Naive thymus-derived CD4-positive, alpha-beta T cell (primary cell): ENCODE data around the gene JKAMP. TPM values are rescaled to one million over a fixed set of nuclear protein-coding genes. Genes with fewer than 3 reads are reported as not detected.

Experiments
- ATAC-seq: fragments of 150-1000 bp; cut with Tn5 transposase; 2 replicates; pipeline ENCODE4 v1.10.0; 2021; ENCODE audit warnings: mild to moderate bottlenecking, moderate library complexity
- CTCF ChIA-PET: fragments of 350-600 bp; sonication (Branson Sonifier 250); formaldehyde crosslinking; loops from one replicate; lab custom pipeline; 2021; ENCODE audit warnings: antibody characterized with exemption; lab: Charles Lee
- POLR2A ChIA-PET: fragments of 350-600 bp; sonication (Branson Sonifier 250); formaldehyde crosslinking; loops from one replicate; lab custom pipeline; 2021; ENCODE audit warnings: antibody characterized with exemption, inconsistent platforms; lab: Charles Lee
- DNase-seq, 9 donors: peaks; one replicate each; pipeline versions ENCODE4 v3.0.0 to v3.0.0-alpha.2; 2020 to 2022; ENCODE audit warnings: mixed read lengths in 1 of 9
- H3K27ac ChIP-seq: one replicate; pipeline ENCODE4 v1.7.0; 2013; ENCODE audit warnings: mild to moderate bottlenecking, low read depth, low read length, moderate library complexity
- H3K27me3 ChIP-seq, 2 donors: one replicate each; pipeline ENCODE4 v1.7.0; 2013; ENCODE audit warnings: low read length in 2 of 2, mild to moderate bottlenecking in 2 of 2, moderate library complexity in 2 of 2; ENCODE audit not compliant: control insufficient read depth in 2 of 2, insufficient read depth in 2 of 2
- H3K36me3 ChIP-seq, 3 experiments: 1 replicate in 2 of 3; 2 replicates in 1 of 3; pipeline ENCODE4 v1.7.0; 2013; ENCODE audit warnings: low read length in 3 of 3, mild to moderate bottlenecking in 3 of 3, moderate library complexity in 1 of 3; ENCODE audit not compliant: insufficient read depth in 3 of 3, control insufficient read depth in 2 of 3
- H3K4me1 ChIP-seq, 2 donors: one replicate each; pipeline ENCODE4 v1.7.0; 2013; ENCODE audit warnings: low read length in 2 of 2, mild to moderate bottlenecking in 2 of 2, moderate library complexity in 1 of 2; ENCODE audit not compliant: control insufficient read depth in 2 of 2, insufficient read depth in 2 of 2
- H3K4me3 ChIP-seq: 2 replicates; pipeline ENCODE4 v1.7.0; 2013; ENCODE audit warnings: mild to moderate bottlenecking, low read length
- H3K9me3 ChIP-seq, 3 experiments: 1 replicate in 2 of 3; 2 replicates in 1 of 3; pipeline ENCODE4 v1.7.0; 2013; ENCODE audit warnings: low read length in 3 of 3; ENCODE audit not compliant: control insufficient read depth in 2 of 3
- H3K27ac Mint-ChIP-seq, 9 donors: one replicate each; pipeline ENCODE4 v1.8.0; 2020 to 2022; ENCODE audit warnings: mixed read lengths in 9 of 9, mild to moderate bottlenecking in 8 of 9, moderate library complexity in 5 of 9, inconsistent platforms in 2 of 9
- H3K27me3 Mint-ChIP-seq, 5 donors: one replicate each; pipeline ENCODE4 v1.8.0; 2021 to 2022; ENCODE audit warnings: mixed read lengths in 5 of 5, mild to moderate bottlenecking in 1 of 5
- H3K36me3 Mint-ChIP-seq, 5 donors: one replicate each; pipeline ENCODE4 v1.8.0; 2020 to 2022; ENCODE audit warnings: mixed read lengths in 5 of 5, mild to moderate bottlenecking in 3 of 5, inconsistent platforms in 1 of 5
- H3K4me1 Mint-ChIP-seq, 7 donors: one replicate each; pipeline ENCODE4 v1.8.0; 2020 to 2022; ENCODE audit warnings: mixed read lengths in 7 of 7, mild to moderate bottlenecking in 3 of 7, inconsistent platforms in 1 of 7
- H3K4me3 Mint-ChIP-seq, 10 donors: one replicate each; pipeline ENCODE4 v1.8.0; 2020 to 2022; ENCODE audit warnings: mild to moderate bottlenecking in 10 of 10, mixed read lengths in 10 of 10, moderate library complexity in 6 of 10, inconsistent platforms in 2 of 10
- H3K9me3 Mint-ChIP-seq, 11 donors: one replicate each; pipeline ENCODE4 v1.8.0; 2020 to 2022; ENCODE audit warnings: mixed read lengths in 11 of 11, mild to moderate bottlenecking in 4 of 11, inconsistent platforms in 1 of 11, moderate library complexity in 1 of 11
- intact Hi-C, 2 donors: fragments of 100-400 bp; cut with micrococcal nuclease; formaldehyde crosslinking; loops; one replicate each; pipeline ENCODE4 v1.15.1; 2023
- polyA plus RNA-seq, 2 donors: library from polyadenylated mRNA; unstranded; fragments of 300-500 nt; fragmentation: Illumina TruSeq; gene quantifications; one replicate each; pipeline ENCODE4 v1.2.3, GENCODE V29; 2021
- total RNA-seq, 6 experiments: library from RNA in 5 of 6; stranded (reverse) in 5 of 6; gene quantifications; 1 replicate in 5 of 6; 2 replicates in 1 of 6; pipeline ENCODE4 v1.2.3 and lab custom pipeline; 2021 to 2026

The JKAMP gene
- total and polyA plus RNA-seq, 7 experiments from 2014 or later, result 12.2 to 54.1 (median 32.6) TPM

- Mint-ChIP-seq H3K36me3 (peaks cover 5 to 17% (median 6%) of the 10 kb centered on the region in 5 donors), H3K4me3 (peak overlapping the region; percentile 85 to 94 (median 90)), H3K9me3 (no peaks in the 10 kb centered on the region), H3K27me3 (peaks cover 9 to 24% (median 17%) of the 10 kb centered on the region in 5 donors), H3K27ac (peak overlapping the region in 6 of 9 donors; percentile 25 to 86 (median 62)), H3K4me1 (peaks cover 0 to 17% (median 7%) of the 10 kb centered on the region in 7 donors)
- H3K4me3 ChIP-seq, result peak overlapping the region; percentile 66
- no peaks in the 10 kb centered on the region for H3K27me3 ChIP-seq
- intact Hi-C loops, result loop anchor here (1.0 to 10.0 kb wide), 4 partner anchors 20 to 799 kb away; partner anchors contain the start of genes DAAM1 (in 1 of the 2), JKAMP (in 1 of the 2) and L3HYPDH (in 1 of the 2)
- H3K27ac ChIP-seq, result peak overlapping the region; percentile 65
- peaks cover 0 to 9% of the 10 kb centered on the region in 2 donors for H3K4me1 ChIP-seq
- H3K9me3 ChIP-seq, result no peaks in the 10 kb centered on the region
- ATAC-seq (peak; percentile 1), DNase-seq (peak in 4 of 9 donors; percentile 10 to 44 (median 12))
- H3K36me3 ChIP-seq, result no peaks in the 10 kb centered on the region
- ChIA-PET CTCF (interaction anchor here (1.0 kb wide), 1 partner anchor 113 kb away, joined by 4 read pairs; the partner anchor contains the start of gene CCDC175), POLR2A (interaction anchor here (0.5 to 5.2 kb wide), 4 partner anchors 8 to 1508 kb away, joined by 3 to 34 read pairs (median 3); partner anchors contain the start of genes JKAMP and L3HYPDH)
These were observed 20.4 kb upstream of the JKAMP start for GRCh38 chr14:59463787-59464485.

GRCh38 chr14:59464486-59465315 lies 19.6 kb upstream of the JKAMP start:
- CTCF ChIA-PET, result interaction anchor here (1.0 kb wide), 1 partner anchor 867 kb away, joined by 3 read pairs; no protein-coding TSS in a partner anchor
- Histone ChIP-seq H3K4me3 (peak overlapping the region; percentile 66), H3K27me3 (no peaks in the 10 kb centered on the region), H3K36me3 (no peaks in the 10 kb centered on the region), H3K27ac (peak overlapping the region; percentile 65), H3K9me3 (no peaks in the 10 kb centered on the region), H3K4me1 (peaks cover 0 to 9% of the 10 kb centered on the region in 2 donors)
- Mint-ChIP-seq H3K27ac (peak overlapping the region in 5 of 9 donors; percentile 60 to 82 (median 72)), H3K4me3 (peak overlapping the region; percentile 85 to 94 (median 90)), H3K27me3 (peaks cover 8 to 16% (median 12%) of the 10 kb centered on the region in 5 donors), H3K9me3 (no peaks in the 10 kb centered on the region), H3K36me3 (peaks cover 2 to 14% (median 6%) of the 10 kb centered on the region in 5 donors), H3K4me1 (peaks cover 0 to 17% (median 7%) of the 10 kb centered on the region in 7 donors)
- DNase-seq (peak; percentile 40 to 71 (median 59)), ATAC-seq (peak; percentile 78)
- intact Hi-C loops, result loop anchor here (1.0 to 10.0 kb wide), 6 partner anchors 20 to 1267 kb away; partner anchors contain the start of genes DAAM1 (in 2 of the 2), JKAMP (in 2 of the 2), L3HYPDH (in 2 of the 2) and PPM1A (in 1 of the 2)
- POLR2A ChIA-PET, result interaction anchor here (0.5 to 5.2 kb wide), 5 partner anchors 9 to 1507 kb away, joined by 3 to 34 read pairs (median 3); partner anchors contain the start of genes JKAMP and L3HYPDH

- ChIA-PET POLR2A (interaction anchor here (1.1 to 5.2 kb wide), 3 partner anchors 10 to 18 kb away, joined by 3 to 34 read pairs (median 4); partner anchors contain the start of genes JKAMP and L3HYPDH), CTCF (interaction anchor here (1.0 kb wide), 1 partner anchor 866 kb away, joined by 3 read pairs; no protein-coding TSS in a partner anchor)
- Mint-ChIP-seq H3K9me3 (no peaks in the 10 kb centered on the region), H3K27ac (peak within 1 kb of the TSS; percentile 41 to 91 (median 82)), H3K27me3 (peaks cover 4 to 12% (median 6%) of the 10 kb centered on the region in 5 donors), H3K4me1 (peaks cover 0 to 17% (median 7%) of the 10 kb centered on the region in 7 donors), H3K36me3 (peaks cover 0 to 9% (median 6%) of the 10 kb centered on the region in 5 donors), H3K4me3 (peak within 1 kb of the TSS; percentile 85 to 94 (median 90))
- DNase-seq (peak in 8 of 9 donors; percentile 23 to 50 (median 42)), ATAC-seq (peak; percentile 62)
- peak within 1 kb of the TSS; percentile 65 for H3K27ac ChIP-seq
- intact Hi-C loops, result loop anchor here (1.0 to 10.0 kb wide), 5 partner anchors 19 to 1268 kb away; partner anchors contain the start of genes DAAM1 (in 1 of the 2), JKAMP (in 1 of the 2), L3HYPDH (in 1 of the 2) and PPM1A (in 1 of the 2)
- H3K4me3 ChIP-seq, result peak within 1 kb of the TSS; percentile 66
- no peaks in the 10 kb centered on the region for H3K27me3 ChIP-seq
- H3K9me3 ChIP-seq, result no peaks in the 10 kb centered on the region
- no peaks in the 10 kb centered on the region for H3K36me3 ChIP-seq
- H3K4me1 ChIP-seq, result peaks cover 0 to 9% of the 10 kb centered on the region in 2 donors
These were observed 18.8 kb upstream of the JKAMP start, which contains the start of gene GPR135 for GRCh38 chr14:59465316-59466135. GPR135 (minus strand) TSS chr14:59465380; CDS start chr14:59465226, 154 bp downstream.

GRCh38 chr14:59474172-59474571 lies 10.1 kb upstream of the JKAMP start:
- Histone ChIP-seq H3K36me3 (peaks cover 0 to 32% (median 3%) of the 10 kb centered on the region in 3 experiments), H3K27ac (no peak overlapping the region), H3K4me3 (no peak overlapping the region), H3K9me3 (no peaks in the 10 kb centered on the region), H3K4me1 (no peaks in the 10 kb centered on the region), H3K27me3 (no peaks in the 10 kb centered on the region)
- no peaks in the 10 kb centered on the region for H3K9me3 Mint-ChIP-seq
- ATAC-seq, result no peak
- H3K4me1 Mint-ChIP-seq, result peaks cover 0 to 20% (median 15%) of the 10 kb centered on the region in 7 donors
- peaks cover 7 to 26% (median 12%) of the 10 kb centered on the region in 5 donors for H3K36me3 Mint-ChIP-seq
- CTCF ChIA-PET, result no interaction called here
- POLR2A ChIA-PET, result no interaction called here
- DNase-seq, result no peak
- intact Hi-C loops, result no loop called here
- no peak overlapping the region for H3K27ac Mint-ChIP-seq
- no peak overlapping the region for H3K4me3 Mint-ChIP-seq
- no peaks in the 10 kb centered on the region for H3K27me3 Mint-ChIP-seq

GRCh38 chr14:59475709-59476108 lies 8.6 kb upstream of the JKAMP start:
- Histone ChIP-seq H3K36me3 (peaks cover 0 to 32% (median 3%) of the 10 kb centered on the region in 3 experiments), H3K9me3 (no peaks in the 10 kb centered on the region), H3K4me3 (no peak overlapping the region), H3K27me3 (no peaks in the 10 kb centered on the region), H3K4me1 (no peaks in the 10 kb centered on the region), H3K27ac (no peak overlapping the region)
- ChIA-PET POLR2A (interaction anchor here (1.0 to 1.2 kb wide), 2 partner anchors 9 to 11 kb away, joined by 3 read pairs; partner anchors contain the start of genes GPR135, JKAMP and L3HYPDH), CTCF (no interaction called here)
- DNase-seq, result no peak
- H3K9me3 Mint-ChIP-seq, result no peaks in the 10 kb centered on the region
- no peak for ATAC-seq
- H3K36me3 Mint-ChIP-seq, result peaks cover 7 to 26% (median 13%) of the 10 kb centered on the region in 5 donors
- intact Hi-C loops, result no loop called here
- H3K4me1 Mint-ChIP-seq, result peaks cover 9 to 36% (median 30%) of the 10 kb centered on the region in 7 donors
- no peaks in the 10 kb centered on the region for H3K27me3 Mint-ChIP-seq
- no peak overlapping the region for H3K4me3 Mint-ChIP-seq
- H3K27ac Mint-ChIP-seq, result no peak overlapping the region
